ENCODE data around the gene PLA2G2D.

PLA2G2D gene

DNA sequence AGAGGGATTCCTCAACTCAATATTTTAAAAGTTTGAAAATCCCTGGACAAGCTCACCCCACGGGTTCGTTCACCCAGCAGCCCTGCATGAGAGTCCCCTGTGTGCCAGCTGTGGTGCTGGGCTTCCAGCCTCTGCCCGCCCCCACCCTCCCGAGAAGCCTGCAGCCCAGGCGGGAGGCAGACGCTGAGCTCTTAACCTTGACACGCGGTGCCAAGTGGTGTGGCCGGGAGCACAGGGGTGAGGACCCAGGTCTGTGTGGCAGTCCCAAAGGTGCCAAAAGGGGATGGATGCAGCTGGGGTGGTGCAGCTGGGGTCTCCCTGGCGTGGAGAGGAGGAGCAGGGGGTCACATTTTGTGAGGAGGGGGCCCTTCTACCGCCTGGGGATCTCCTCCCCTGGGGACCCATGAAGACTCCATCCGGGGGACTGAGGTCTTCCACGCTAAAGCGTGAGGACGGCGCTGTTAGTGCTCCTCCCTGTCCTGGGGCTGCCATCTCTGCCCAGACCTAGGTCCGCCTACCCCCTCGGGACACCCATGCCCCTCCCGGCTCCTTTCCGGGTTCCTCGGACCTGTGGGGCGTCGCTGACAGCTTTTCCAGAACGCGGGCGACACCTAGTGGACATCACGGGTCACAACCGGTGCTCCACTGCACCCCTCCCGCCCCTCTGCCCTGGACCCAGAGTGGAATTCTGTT, 32.7 kb upstream of the PLA2G2D start:
- Histone ChIP-seq H3K36me3 (ENCODE audit: insufficient read depth, low read length) (no peaks in the 10 kb centered on the region), H3K27me3 (ENCODE audit: control insufficient read depth, insufficient read depth, low read length) (peaks cover 5% of the 10 kb centered on the region), H3K4me3 (ENCODE audit: low read length) (peak overlapping the region; percentile 61), H3K9ac (ENCODE audit: low read depth, low read length) (peak overlapping the region; percentile 51), H3K4me2 (ENCODE audit: low read length) (peak overlapping the region; percentile 82), H3K4me1 (ENCODE audit: control insufficient read depth, insufficient read depth, low read length) (peaks cover 20% of the 10 kb centered on the region), H3K9me3 (replicated peaks; ENCODE audit: low read length) (no peaks in the 10 kb centered on the region)

DNA sequence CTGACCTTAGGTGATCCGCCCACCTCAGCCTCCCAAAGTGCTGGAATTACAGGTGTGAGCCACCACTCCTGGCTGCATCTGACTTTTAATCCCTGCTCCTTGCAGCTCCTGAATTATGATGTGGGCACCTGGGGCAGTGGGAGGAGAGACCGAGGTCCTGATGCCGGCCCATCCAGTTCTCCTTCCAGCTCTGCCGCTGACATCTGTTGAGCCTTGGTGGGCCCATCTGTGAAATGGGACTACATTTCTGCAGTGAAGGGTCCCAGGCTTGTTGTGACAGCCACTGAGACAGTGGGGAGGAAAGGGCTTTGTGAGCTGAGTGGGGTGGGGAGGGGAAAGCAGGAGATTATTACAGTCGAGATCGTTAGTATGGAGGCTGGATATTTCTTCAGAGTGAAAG, 31.6 kb upstream of the PLA2G2D start:
- Histone ChIP-seq H3K27me3 (ENCODE audit: control insufficient read depth, insufficient read depth, low read length) (peaks cover 14% of the 10 kb centered on the region), H3K4me2 (ENCODE audit: low read length) (no peak overlapping the region), H3K4me3 (ENCODE audit: low read length) (no peak overlapping the region), H3K36me3 (ENCODE audit: insufficient read depth, low read length) (no peaks in the 10 kb centered on the region), H3K9ac (ENCODE audit: low read depth, low read length) (no peak overlapping the region), H3K9me3 (replicated peaks; ENCODE audit: low read length) (no peaks in the 10 kb centered on the region), H3K4me1 (ENCODE audit: control insufficient read depth, insufficient read depth, low read length) (peaks cover 20% of the 10 kb centered on the region)

DNA sequence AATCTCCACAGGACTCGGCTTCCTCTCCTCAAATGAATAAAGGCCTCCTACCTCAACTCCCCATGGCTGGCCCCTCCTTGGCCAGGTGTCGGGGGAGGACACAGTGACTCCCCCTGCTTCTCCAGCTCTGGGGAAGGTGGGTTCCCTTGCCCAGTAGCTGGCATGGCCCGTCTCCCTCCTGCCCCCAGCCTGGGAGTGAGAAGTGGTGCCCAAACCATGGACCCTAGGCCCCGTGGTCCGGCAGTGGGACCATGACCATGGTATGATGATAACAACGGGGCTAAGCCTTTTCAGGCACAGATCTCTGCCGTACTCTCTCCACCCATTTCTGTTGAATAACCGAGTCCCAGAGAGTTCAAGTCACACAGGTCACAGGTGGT, 31.0 kb upstream of the PLA2G2D start:
- no peak overlapping the region for H3K4me2 ChIP-seq (ENCODE audit: low read length)
- peaks cover 20% of the 10 kb centered on the region for H3K4me1 ChIP-seq (ENCODE audit: control insufficient read depth, insufficient read depth, low read length)
- peaks cover 18% of the 10 kb centered on the region for H3K27me3 ChIP-seq (ENCODE audit: control insufficient read depth, insufficient read depth, low read length)
- H3K36me3 ChIP-seq (ENCODE audit: insufficient read depth, low read length) = no peaks in the 10 kb centered on the region
- no peak overlapping the region for H3K9ac ChIP-seq (ENCODE audit: low read depth, low read length)
- no peaks in the 10 kb centered on the region for H3K9me3 ChIP-seq (replicated peaks; ENCODE audit: low read length)
- H3K4me3 ChIP-seq (ENCODE audit: low read length) = no peak overlapping the region

DNA sequence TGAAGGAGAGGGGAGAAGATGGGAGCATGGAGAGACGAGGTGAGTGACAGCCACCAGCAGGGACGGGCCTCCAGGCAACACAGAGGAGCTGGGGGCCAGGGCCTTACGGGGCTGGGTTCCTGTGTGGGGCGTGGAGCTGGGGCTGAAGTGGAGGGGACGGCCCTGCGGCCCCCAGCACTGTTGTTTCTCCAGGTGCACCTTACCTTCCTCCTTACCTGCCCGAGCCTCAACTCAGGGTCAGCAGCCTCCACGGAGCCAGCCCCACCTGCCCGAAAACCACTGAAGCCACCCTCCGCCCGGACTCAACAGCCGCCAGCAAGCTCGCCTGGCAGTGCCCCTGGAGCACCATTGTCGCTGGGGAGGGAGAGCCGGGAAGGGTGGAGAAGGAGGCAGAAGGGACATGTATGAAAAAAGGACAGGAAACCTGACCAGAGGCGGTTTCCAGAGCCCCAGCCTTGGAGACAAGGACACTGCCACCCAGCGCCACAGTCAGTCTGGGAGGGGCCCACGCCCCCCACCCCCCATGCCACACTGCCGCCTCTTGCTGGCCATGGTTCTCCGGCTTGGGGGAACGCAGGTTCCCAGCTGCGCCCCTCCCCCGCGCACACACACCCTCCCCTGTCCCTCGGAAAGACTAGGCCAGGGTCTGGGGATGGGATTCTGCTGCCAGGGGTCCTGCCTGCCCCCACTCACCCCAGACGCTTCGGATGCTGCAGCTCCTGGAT, 30.4 kb upstream of the PLA2G2D start:
- Histone ChIP-seq H3K9me3 (replicated peaks; ENCODE audit: low read length) (no peaks in the 10 kb centered on the region), H3K4me3 (ENCODE audit: low read length) (no peak overlapping the region), H3K9ac (ENCODE audit: low read depth, low read length) (no peak overlapping the region), H3K27me3 (ENCODE audit: control insufficient read depth, insufficient read depth, low read length) (peaks cover 19% of the 10 kb centered on the region), H3K4me1 (ENCODE audit: control insufficient read depth, insufficient read depth, low read length) (peaks cover 20% of the 10 kb centered on the region), H3K4me2 (ENCODE audit: low read length) (no peak overlapping the region), H3K36me3 (ENCODE audit: insufficient read depth, low read length) (no peaks in the 10 kb centered on the region)

DNA sequence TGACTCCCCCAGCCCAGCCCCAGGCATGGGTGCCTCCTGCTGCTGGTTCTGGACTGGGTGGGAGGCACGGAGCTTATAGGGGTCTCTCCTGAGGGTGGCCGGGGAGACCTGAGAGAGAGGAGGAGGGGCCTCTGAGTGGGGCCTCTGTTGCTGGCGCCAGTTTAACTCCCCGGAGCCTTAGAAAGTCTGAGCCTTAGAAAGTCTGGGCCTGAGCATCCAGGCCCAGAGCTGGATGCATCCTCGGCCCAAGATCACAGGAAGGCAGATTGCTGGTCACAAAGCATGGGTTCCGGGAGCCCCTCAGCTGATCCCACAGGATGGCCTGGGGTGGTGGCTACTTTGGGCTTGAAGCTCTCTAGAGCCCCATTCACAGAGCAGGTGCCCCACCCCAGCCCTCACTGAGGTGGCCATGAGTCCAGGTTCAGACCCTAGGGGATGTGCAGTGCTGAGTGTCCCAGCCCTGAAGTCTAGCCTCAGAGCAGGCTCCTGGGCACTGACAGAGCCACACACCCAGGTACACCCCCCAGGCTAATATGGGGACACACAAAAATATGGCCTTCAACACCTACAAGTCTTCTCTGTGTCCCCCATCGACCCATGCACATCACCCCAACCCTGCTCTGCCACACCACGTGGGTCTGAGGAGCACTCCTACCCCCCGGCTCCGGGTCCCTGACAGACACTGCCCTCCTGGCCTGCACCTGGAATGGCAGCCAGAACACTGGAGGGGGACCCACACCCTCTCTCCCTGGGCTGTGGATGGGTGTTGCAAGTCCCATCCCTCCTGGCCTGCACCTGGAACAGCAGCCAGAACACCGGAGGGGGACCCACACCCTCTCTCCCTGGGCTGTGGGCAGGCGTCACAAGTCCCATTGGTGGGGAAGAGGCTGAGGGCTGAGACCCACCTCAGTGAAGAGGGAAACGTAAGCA, 29.5 kb upstream of the PLA2G2D start:
- Histone ChIP-seq H3K4me2 (ENCODE audit: low read length) (no peak overlapping the region), H3K9ac (ENCODE audit: low read depth, low read length) (no peak overlapping the region), H3K27me3 (ENCODE audit: control insufficient read depth, insufficient read depth, low read length) (peaks cover 26% of the 10 kb centered on the region), H3K4me1 (ENCODE audit: control insufficient read depth, insufficient read depth, low read length) (peaks cover 19% of the 10 kb centered on the region), H3K36me3 (ENCODE audit: insufficient read depth, low read length) (no peaks in the 10 kb centered on the region), H3K9me3 (replicated peaks; ENCODE audit: low read length) (no peaks in the 10 kb centered on the region), H3K4me3 (ENCODE audit: low read length) (no peak overlapping the region)

DNA sequence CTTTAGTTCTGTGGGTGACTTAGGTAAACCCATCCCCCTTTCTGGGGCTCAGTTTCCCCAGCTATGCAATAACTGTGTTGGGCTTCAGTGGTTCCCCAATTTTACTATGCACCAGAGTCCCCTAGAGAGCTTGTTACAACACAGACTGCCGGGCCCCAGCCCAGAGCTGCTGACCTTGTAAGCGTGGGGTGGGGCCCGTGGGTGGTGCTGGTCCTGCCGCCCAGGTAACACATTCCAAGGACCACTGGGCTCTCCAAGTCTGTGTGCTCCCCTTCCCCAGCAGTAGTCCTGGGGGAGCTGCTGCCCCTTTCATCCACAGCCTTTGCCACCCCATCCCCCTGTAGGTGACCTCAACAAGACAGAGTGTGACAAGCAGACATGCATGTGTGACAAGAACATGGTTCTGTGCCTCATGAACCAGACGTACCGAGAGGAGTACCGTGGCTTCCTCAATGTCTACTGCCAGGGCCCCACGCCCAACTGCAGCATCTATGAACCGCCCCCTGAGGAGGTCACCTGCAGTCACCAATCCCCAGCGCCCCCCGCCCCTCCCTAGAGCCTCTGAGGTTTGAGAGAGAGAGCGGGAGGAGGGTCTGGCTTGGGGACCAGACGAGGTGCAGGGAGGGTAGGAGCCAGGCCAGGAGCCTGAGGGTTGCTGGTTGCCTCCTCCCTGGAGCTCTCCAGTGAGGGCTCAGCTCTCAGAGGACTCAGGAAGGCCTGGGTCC, 28.7 kb upstream of the PLA2G2D start:
- Histone ChIP-seq H3K36me3 (ENCODE audit: insufficient read depth, low read length) (no peaks in the 10 kb centered on the region), H3K4me2 (ENCODE audit: low read length) (no peak overlapping the region), H3K9me3 (replicated peaks; ENCODE audit: low read length) (no peaks in the 10 kb centered on the region)

DNA sequence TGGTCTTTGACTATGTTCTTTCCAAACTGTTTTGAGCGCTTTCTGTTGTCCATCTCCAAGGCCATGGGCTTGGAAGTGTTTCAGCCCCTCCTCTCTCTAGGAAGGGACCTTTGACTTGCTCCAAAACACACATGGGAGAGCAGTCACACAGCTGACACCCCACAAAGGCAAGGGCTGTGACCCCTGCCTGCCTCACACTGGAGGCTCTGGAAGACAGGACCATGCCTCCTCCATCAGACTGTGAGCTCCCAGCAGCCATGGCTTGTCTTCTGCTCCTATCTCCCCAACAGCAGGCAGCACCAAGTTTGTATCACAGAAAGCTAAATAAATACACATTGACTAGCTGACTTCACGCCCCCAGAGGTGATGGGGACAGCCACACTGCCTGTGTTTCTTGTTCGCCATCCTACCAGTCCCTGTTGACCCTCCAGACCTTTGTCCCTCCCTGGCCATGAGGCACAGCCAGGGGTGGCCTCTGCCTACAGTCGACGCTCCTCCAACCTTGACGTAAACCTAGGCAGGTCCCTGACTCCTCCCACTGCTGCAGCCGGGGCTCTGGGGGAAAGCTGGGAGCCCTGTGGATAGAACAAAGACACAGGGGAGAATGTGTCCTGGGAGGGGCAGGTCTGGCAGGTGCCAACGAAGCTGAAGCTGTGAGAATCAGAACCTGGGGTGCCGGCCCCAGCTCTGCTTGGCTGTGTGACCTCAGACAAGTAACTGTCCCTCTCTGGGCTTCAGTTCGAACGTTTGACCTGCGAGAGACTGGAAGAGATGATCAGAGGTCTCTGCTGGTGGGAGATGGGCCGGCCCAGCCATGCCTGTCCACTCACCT, 24.6 kb upstream of the PLA2G2D start:
- Histone ChIP-seq H3K9ac (ENCODE audit: low read depth, low read length) (no peak overlapping the region), H3K4me3 (ENCODE audit: low read length) (no peak overlapping the region)

More for the DNA sequence above, 28.7 kb upstream of the PLA2G2D start:
- Histone ChIP-seq H3K4me1 (ENCODE audit: control insufficient read depth, insufficient read depth, low read length) (peaks cover 12% of the 10 kb centered on the region), H3K4me3 (ENCODE audit: low read length) (no peak overlapping the region), H3K9ac (ENCODE audit: low read depth, low read length) (no peak overlapping the region), H3K27me3 (ENCODE audit: control insufficient read depth, insufficient read depth, low read length) (peaks cover 32% of the 10 kb centered on the region)

DNA sequence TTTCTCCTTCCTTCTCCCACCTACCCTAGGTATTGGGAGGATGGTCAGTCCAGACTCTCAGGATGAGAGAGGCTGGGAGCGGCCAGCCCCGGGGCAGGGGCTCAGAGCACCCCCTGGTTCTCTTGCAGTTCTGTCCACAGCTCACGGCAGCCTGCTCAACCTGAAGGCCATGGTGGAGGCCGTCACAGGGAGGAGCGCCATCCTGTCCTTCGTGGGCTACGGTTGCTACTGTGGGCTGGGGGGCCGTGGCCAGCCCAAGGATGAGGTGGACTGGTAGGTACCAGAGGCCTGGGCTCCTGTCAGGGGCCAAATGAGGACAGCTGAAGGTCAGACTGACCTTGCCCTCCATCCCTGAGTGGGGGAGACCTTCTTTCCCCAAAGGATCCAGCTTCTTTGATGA, 24.0 kb upstream of the PLA2G2D start:
- H3K9ac ChIP-seq (ENCODE audit: low read depth, low read length) = no peak overlapping the region
- H3K4me1 ChIP-seq (ENCODE audit: control insufficient read depth, insufficient read depth, low read length) = no peaks in the 10 kb centered on the region
- no peaks in the 10 kb centered on the region for H3K36me3 ChIP-seq (ENCODE audit: insufficient read depth, low read length)
- H3K4me3 ChIP-seq (ENCODE audit: low read length) = no peak overlapping the region
- no peak overlapping the region for H3K4me2 ChIP-seq (ENCODE audit: low read length)
- peaks cover 33% of the 10 kb centered on the region for H3K27me3 ChIP-seq (ENCODE audit: control insufficient read depth, insufficient read depth, low read length)
- H3K9me3 ChIP-seq (replicated peaks; ENCODE audit: low read length) = no peaks in the 10 kb centered on the region

More for the DNA sequence above, 24.6 kb upstream of the PLA2G2D start:
- Histone ChIP-seq H3K4me2 (ENCODE audit: low read length) (no peak overlapping the region), H3K27me3 (ENCODE audit: control insufficient read depth, insufficient read depth, low read length) (peaks cover 33% of the 10 kb centered on the region), H3K36me3 (ENCODE audit: insufficient read depth, low read length) (no peaks in the 10 kb centered on the region), H3K9me3 (replicated peaks; ENCODE audit: low read length) (no peaks in the 10 kb centered on the region), H3K4me1 (ENCODE audit: control insufficient read depth, insufficient read depth, low read length) (no peaks in the 10 kb centered on the region)

DNA sequence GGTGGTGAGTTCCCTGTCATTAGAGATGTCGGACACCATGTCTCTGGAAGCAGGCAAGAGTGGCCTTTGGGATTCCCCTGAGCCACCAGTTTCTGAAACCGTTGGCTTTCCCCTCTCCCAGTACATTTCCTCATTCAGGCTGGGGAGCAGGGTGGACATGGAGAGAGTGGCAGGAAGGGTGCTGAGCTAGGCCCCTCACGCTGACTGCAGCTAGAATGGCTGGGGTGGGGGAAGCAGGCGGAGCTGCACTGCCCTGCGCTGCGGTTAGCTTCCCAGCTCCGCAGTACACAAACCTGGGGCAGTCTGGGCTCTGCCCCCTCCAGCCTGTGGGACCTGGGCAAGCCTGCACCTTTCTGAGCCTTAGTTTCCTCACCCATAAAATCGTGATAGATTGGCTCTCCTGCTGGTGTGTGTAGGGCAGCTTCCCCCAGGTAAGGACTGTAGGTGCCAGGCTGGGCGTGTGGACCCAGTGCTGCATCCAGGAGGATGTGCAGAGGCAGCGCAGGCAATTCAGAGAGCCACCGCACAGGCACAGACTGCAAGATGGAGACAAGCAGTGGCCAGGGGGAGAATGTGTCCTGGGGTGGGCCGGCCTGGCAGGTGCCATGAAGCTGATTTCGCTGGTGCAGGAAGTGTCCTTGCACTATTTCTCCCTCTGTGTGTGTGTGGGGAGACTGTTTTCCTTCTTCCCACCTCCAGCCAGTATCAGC, 22.8 kb upstream of the PLA2G2D start:
- Histone ChIP-seq H3K9me3 (replicated peaks; ENCODE audit: low read length) (no peaks in the 10 kb centered on the region), H3K4me2 (ENCODE audit: low read length) (no peak overlapping the region), H3K9ac (ENCODE audit: low read depth, low read length) (no peak overlapping the region), H3K4me1 (ENCODE audit: control insufficient read depth, insufficient read depth, low read length) (no peaks in the 10 kb centered on the region), H3K27me3 (ENCODE audit: control insufficient read depth, insufficient read depth, low read length) (peaks cover 30% of the 10 kb centered on the region), H3K4me3 (ENCODE audit: low read length) (no peak overlapping the region), H3K36me3 (ENCODE audit: insufficient read depth, low read length) (no peaks in the 10 kb centered on the region)

DNA sequence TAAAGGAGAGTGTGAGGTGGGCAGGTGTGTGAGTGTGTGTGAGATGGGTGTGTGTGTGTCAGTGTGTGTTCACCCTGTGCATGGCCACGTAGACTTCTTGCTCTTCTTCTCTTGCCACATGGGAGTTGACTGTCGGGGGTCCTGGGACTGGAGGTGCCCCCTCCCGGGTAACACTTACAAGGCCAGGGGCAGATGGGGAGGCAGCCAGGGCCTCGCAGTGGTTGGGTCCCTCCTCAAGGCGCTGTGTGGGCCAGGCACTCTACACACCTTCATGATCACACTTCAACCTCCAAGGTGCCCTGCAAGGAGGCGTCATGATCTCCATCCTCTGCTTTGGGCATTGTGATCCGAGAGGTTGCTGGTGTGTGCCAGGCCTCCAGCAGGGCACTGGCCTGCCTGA, 22.1 kb upstream of the PLA2G2D start:
- H3K9me3 ChIP-seq (replicated peaks; ENCODE audit: low read length) = no peaks in the 10 kb centered on the region
- peaks cover 23% of the 10 kb centered on the region for H3K27me3 ChIP-seq (ENCODE audit: control insufficient read depth, insufficient read depth, low read length)
- no peak overlapping the region for H3K9ac ChIP-seq (ENCODE audit: low read depth, low read length)
- no peaks in the 10 kb centered on the region for H3K4me1 ChIP-seq (ENCODE audit: control insufficient read depth, insufficient read depth, low read length)
- no peaks in the 10 kb centered on the region for H3K36me3 ChIP-seq (ENCODE audit: insufficient read depth, low read length)
- H3K4me2 ChIP-seq (ENCODE audit: low read length) = no peak overlapping the region
- no peak overlapping the region for H3K4me3 ChIP-seq (ENCODE audit: low read length)

All from skeletal muscle satellite cell (primary cell).